Ovary (tissue), 3 donors: ENCODE measurements around the gene CNP.

Experiments
- POLR2A ChIP-seq: fragments of 450-650 bp; IDR thresholded peaks from one replicate; pipeline ENCODE4 v1.6.1; 2017; ENCODE audit warnings: antibody characterized with exemption, mild to moderate bottlenecking, moderate library complexity
- TF ChIP-seq, protein P1 (sequence below), 3 donors: fragments of 450-650 bp in 2 of 3; fragments of 200-600 bp in 1 of 3; IDR thresholded peaks; one replicate each; pipeline versions ENCODE4 v1.5.1 to v1.8.0; 2016 to 2022; ENCODE audit warnings: antibody characterized with exemption in 3 of 3, mild to moderate bottlenecking in 1 of 3
- donor health status: DM: no; HTN: no; CAD: no.

DNA sequence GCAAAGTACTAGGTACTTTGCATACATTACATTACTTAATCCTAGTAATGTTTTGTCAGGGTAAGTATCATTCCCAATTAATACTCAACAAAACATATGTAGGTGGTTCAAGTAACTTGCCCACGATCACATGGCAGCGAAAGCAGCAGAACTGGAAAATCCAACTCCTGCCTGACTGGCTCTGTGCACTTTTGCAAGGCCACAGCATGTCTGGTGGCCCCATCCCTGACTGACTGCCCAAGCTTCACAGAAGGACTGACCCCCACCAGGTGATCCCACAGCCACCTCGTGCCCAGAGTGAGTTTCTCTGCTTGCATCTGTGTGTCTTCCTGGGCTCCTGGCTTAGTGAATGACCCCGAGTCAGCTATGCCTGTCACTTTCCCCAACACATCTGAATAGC lies 11.4 kb downstream of the CNP start:
- no peak for TF ChIP-seq POLR2A
- TF ChIP-seq, protein P1, sequence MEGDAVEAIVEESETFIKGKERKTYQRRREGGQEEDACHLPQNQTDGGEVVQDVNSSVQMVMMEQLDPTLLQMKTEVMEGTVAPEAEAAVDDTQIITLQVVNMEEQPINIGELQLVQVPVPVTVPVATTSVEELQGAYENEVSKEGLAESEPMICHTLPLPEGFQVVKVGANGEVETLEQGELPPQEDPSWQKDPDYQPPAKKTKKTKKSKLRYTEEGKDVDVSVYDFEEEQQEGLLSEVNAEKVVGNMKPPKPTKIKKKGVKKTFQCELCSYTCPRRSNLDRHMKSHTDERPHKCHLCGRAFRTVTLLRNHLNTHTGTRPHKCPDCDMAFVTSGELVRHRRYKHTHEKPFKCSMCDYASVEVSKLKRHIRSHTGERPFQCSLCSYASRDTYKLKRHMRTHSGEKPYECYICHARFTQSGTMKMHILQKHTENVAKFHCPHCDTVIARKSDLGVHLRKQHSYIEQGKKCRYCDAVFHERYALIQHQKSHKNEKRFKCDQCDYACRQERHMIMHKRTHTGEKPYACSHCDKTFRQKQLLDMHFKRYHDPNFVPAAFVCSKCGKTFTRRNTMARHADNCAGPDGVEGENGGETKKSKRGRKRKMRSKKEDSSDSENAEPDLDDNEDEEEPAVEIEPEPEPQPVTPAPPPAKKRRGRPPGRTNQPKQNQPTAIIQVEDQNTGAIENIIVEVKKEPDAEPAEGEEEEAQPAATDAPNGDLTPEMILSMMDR (IDR thresholded peaks at IDR 0.05), result no peak
